ENCODE measurements around the gene TNFRSF19.

Gene TNFRSF19

DNA sequence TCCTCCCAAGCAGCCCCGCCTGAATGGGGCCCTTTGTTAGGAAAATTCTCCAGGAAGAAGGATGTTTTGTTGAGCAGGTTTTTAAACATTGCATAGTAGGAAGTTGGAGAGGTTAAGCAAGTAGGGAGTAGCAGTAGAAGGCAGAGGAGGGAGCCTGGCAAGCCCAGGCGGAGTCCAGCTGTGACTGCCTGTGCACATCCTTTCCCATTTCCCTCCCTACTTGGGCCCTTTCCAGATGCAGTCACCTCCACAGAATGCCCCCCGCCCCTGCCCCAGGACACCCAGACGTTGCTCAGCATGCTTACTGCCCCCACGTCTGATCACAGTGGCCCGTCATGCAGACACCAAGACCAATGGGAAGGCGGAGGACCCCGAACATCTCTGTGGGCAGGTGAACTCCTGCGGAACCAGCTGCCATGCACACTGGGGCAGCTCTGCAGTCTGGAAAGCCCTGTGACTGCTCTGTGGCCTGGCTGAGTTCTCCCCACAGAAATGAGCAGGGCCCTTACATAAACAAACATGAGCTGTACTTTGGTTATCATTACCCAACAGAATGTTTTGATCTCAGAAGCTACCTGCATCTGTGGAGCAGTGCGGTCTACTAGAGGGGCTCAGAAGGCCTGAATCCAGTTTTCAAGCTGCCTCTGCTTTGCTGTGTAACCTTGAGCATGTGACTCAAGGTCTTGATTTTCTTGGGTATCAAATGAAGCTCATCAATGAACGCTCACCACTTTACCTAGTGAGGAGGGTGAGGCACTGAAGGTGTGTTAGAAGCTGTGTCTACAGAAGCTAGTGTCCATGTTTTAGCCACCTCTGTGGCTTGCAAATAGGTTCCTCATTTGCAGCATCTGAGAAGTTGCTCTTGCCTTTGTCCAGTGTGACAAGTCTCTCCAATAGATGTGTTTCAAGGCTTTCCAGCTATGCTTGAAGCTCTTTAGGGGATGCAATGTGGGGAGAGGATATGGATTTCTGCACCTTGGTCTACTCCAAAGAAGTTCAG, 84.2 kb downstream of the TNFRSF19 start:
- DNase-seq (ENCODE audit: insufficient read length, low spot score), result no peak
- no peak for FAIRE-seq
- TF ChIP-seq, protein P1, sequence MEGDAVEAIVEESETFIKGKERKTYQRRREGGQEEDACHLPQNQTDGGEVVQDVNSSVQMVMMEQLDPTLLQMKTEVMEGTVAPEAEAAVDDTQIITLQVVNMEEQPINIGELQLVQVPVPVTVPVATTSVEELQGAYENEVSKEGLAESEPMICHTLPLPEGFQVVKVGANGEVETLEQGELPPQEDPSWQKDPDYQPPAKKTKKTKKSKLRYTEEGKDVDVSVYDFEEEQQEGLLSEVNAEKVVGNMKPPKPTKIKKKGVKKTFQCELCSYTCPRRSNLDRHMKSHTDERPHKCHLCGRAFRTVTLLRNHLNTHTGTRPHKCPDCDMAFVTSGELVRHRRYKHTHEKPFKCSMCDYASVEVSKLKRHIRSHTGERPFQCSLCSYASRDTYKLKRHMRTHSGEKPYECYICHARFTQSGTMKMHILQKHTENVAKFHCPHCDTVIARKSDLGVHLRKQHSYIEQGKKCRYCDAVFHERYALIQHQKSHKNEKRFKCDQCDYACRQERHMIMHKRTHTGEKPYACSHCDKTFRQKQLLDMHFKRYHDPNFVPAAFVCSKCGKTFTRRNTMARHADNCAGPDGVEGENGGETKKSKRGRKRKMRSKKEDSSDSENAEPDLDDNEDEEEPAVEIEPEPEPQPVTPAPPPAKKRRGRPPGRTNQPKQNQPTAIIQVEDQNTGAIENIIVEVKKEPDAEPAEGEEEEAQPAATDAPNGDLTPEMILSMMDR (IDR thresholded peaks at IDR 0.05; ENCODE audit: insufficient read depth, missing control alignments), result no peak

DNA sequence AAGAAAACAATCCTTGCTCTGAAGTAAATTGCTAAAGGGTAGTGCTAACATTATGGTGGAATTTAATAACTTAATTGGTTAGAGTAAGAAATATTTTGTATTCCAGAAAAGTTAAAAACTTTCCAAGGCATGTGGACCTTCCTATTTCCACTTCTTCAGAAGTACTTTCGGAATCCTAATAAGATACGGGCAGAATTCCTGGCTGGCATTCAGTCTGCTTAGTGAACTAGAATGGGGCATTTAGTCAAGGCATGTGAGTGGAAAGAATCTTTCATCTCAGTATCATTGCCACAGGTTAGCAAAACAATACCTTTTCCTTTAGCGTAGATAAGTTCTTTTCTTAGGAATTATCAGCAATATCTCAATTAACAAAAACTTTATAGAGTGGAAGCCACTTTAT, 85.1 kb downstream of the TNFRSF19 start:
- TF ChIP-seq, protein P1 (IDR thresholded peaks at IDR 0.05; ENCODE audit: insufficient read depth, missing control alignments), result no peak
- no peak for DNase-seq (ENCODE audit: insufficient read length, low spot score)
- no peak for FAIRE-seq

GRCh38 chr13:23656637-23657371, 86.6 kb downstream of the TNFRSF19 start:
- FAIRE-seq, result no peak
- DNase-seq (ENCODE audit: insufficient read length, low spot score), result no peak
- TF ChIP-seq, protein P1 (IDR thresholded peaks at IDR 0.05; ENCODE audit: insufficient read depth, missing control alignments), result no peak

DNA sequence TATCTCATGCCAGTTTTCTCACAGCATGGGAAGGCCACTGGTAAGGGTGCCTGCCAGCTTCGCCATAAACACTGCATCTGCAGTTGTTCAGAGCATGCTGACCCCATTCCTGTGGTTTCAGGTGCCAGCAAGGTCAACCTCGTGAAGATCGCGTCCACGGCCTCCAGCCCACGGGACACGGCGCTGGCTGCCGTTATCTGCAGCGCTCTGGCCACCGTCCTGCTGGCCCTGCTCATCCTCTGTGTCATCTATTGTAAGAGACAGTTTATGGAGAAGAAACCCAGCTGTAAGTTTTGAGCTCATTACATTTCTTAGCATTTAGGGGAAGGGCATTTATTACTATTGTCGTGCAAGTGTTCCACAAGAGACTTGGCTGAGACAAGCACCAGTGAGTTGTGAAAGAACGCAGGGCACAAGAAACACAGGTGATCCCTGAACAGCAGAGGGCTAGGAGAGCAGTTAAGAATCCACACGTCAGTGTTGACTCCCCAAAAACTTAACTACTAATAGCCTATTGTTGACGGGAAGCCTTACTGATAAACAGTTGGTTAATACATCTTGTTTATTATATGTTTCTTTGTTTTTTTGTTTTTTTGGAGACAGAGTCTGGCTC, 88.8 kb downstream of the TNFRSF19 start:
- DNase-seq (ENCODE audit: insufficient read length, low spot score) (no peak), FAIRE-seq (no peak)
- TF ChIP-seq, protein P1 (IDR thresholded peaks at IDR 0.05; ENCODE audit: insufficient read depth, missing control alignments), result no peak

GRCh38 chr13:23660249-23660648, 90.0 kb downstream of the TNFRSF19 start:
- FAIRE-seq (no peak), DNase-seq (ENCODE audit: insufficient read length, low spot score) (no peak)
- TF ChIP-seq, protein P1 (IDR thresholded peaks at IDR 0.05; ENCODE audit: insufficient read depth, missing control alignments), result no peak

DNA sequence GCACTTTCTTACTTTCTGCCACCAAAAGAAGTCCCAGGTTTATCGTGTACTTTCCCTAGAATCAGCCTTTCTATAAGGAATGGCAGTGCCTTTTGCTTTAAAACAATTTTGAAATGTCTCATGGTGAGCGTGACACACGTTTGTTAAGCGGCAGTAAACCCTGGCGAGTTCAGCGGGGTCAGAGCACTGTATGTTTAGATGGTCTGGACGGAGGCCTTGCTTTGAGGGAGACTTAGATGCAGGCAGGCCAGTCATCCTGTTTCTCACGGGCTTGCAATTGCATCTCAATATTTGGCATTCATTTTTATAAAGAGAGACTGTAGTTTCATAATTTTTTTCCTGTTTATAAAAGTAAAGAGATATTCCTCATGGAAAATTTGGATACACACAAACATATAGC, 96.4 kb downstream of the TNFRSF19 start:
- FAIRE-seq, result no peak
- TF ChIP-seq, protein P1 (IDR thresholded peaks at IDR 0.05; ENCODE audit: insufficient read depth, missing control alignments), result no peak
- no peak for DNase-seq (ENCODE audit: insufficient read length, low spot score)

All from D721Med (cell line).